DOHH2 (cell line): ENCODE results near the gene RECQL.

Experiments used
- EZH2phosphoT487 ChIP-seq: fragments of 200-600 bp; sonication (generic); IDR thresholded peaks from 2 replicates; pipeline ENCODE4 v1.6.1; 2017; ENCODE audit warnings: borderline replicate concordance, mild to moderate bottlenecking, antibody characterized with exemption, low read length, moderate library complexity, mixed read lengths
- TF ChIP-seq, protein P1 (sequence below): fragments of 200-600 bp; sonication (generic); IDR thresholded peaks from one replicate; pipeline ENCODE4 v1.5.1; 2014; ENCODE audit warnings: antibody characterized with exemption, mild to moderate bottlenecking, low read depth, low read length; ENCODE audit not compliant: poor library complexity, severe bottlenecking

DNA sequence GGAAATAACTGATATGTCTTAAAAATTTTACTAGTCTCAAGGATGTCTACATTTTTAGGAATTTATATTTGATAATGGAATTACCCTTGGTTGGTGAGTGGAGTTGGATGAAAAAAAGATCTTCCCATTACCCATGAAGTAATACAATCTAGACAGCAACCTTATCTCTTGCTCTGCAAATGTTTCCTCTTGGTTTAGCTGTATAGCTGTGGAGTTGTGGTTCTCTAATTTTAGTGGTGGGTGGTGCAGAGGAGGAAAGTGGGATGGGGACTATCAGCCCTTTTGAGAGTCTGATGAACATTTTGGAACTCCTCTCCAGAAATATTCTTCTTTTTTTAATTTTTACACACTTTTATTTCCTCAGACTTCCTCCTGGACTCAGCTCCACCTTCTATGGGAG is 41.7 kb upstream of the RECQL start:
- TF ChIP-seq, protein P1, sequence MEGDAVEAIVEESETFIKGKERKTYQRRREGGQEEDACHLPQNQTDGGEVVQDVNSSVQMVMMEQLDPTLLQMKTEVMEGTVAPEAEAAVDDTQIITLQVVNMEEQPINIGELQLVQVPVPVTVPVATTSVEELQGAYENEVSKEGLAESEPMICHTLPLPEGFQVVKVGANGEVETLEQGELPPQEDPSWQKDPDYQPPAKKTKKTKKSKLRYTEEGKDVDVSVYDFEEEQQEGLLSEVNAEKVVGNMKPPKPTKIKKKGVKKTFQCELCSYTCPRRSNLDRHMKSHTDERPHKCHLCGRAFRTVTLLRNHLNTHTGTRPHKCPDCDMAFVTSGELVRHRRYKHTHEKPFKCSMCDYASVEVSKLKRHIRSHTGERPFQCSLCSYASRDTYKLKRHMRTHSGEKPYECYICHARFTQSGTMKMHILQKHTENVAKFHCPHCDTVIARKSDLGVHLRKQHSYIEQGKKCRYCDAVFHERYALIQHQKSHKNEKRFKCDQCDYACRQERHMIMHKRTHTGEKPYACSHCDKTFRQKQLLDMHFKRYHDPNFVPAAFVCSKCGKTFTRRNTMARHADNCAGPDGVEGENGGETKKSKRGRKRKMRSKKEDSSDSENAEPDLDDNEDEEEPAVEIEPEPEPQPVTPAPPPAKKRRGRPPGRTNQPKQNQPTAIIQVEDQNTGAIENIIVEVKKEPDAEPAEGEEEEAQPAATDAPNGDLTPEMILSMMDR: no peak
- TF ChIP-seq EZH2phosphoT487: no peak
